Natural killer cell (primary cell): ENCODE results near the gene KIF1B. TPM values are rescaled to one million over a fixed set of nuclear protein-coding genes. Genes with fewer than 3 reads are reported as not detected.

Source experiments
- ATAC-seq, 3 donors: fragments of 150-1000 bp in 2 of 3; fragments of 200-7000 bp in 1 of 3; cut with Tn5 transposase; 1 replicate in 1 of 3; 2 replicates in 2 of 3; pipeline ENCODE4 v1.10.0; 2021; ENCODE audit warnings: mild to moderate bottlenecking in 2 of 3, moderate library complexity in 2 of 3
- DNase-seq, 2 donors: peaks; one replicate each; pipeline versions ENCODE4 v3.0.0 to v3.0.0-alpha.2; 2013 to 2021; ENCODE audit warnings: mixed read lengths in 1 of 2
- H3K27ac ChIP-seq: one replicate; pipeline ENCODE4 v1.5.1; 2013; ENCODE audit warnings: mild to moderate bottlenecking, low read length
- H3K27me3 ChIP-seq: one replicate; pipeline ENCODE4 v1.6.1; 2013; ENCODE audit warnings: low read length; ENCODE audit not compliant: control insufficient read depth, insufficient read depth
- H3K36me3 ChIP-seq: one replicate; pipeline ENCODE4 v1.6.1; 2013; ENCODE audit warnings: low read length; ENCODE audit not compliant: control insufficient read depth, insufficient read depth
- H3K4me1 ChIP-seq: one replicate; pipeline ENCODE4 v1.6.1; 2013; ENCODE audit warnings: low read length; ENCODE audit not compliant: control insufficient read depth, insufficient read depth
- H3K4me3 ChIP-seq: one replicate; pipeline ENCODE4 v1.5.1; 2013; ENCODE audit warnings: low read length
- H3K9me3 ChIP-seq: one replicate; pipeline ENCODE4 v1.6.1; 2013; ENCODE audit warnings: low read length; ENCODE audit not compliant: control insufficient read depth, insufficient read depth
- H3K27ac Mint-ChIP-seq, 2 donors: one replicate each; pipeline ENCODE4 v1.8.0; 2022; ENCODE audit warnings: mild to moderate bottlenecking in 2 of 2, mixed read lengths in 2 of 2, moderate library complexity in 1 of 2
- H3K27me3 Mint-ChIP-seq, 2 donors: one replicate each; pipeline ENCODE4 v1.8.0; 2022; ENCODE audit warnings: low read depth in 2 of 2, mixed read lengths in 2 of 2
- H3K36me3 Mint-ChIP-seq: one replicate; pipeline ENCODE4 v1.8.0; 2022; ENCODE audit warnings: mixed read lengths
- H3K4me1 Mint-ChIP-seq, 2 donors: one replicate each; pipeline ENCODE4 v1.8.0; 2022; ENCODE audit warnings: mixed read lengths in 2 of 2
- H3K4me3 Mint-ChIP-seq: one replicate; pipeline ENCODE4 v1.8.0; 2022; ENCODE audit warnings: mild to moderate bottlenecking, moderate library complexity, mixed read lengths
- H3K9me3 Mint-ChIP-seq, 2 donors: one replicate each; pipeline ENCODE4 v1.8.0; 2022; ENCODE audit warnings: mixed read lengths in 2 of 2
- CTCF ChIP-seq: fragments of 200-600 bp; IDR thresholded peaks from one replicate; pipeline ENCODE4 v1.8.0; 2022; ENCODE audit warnings: antibody characterized with exemption
- WGBS: methylation state at CpG from one replicate; pipeline ENCODE4 v1.1.7; 2013; ENCODE audit warnings: missing lambda C conversion rate; ENCODE audit not compliant: insufficient coverage; 5-methylcytosine and 5-hydroxymethylcytosine counted together
- intact Hi-C: fragments of 100-400 bp; cut with micrococcal nuclease; formaldehyde crosslinking; loops from one replicate; pipeline ENCODE4 v1.14.2; 2022
- total RNA-seq, 4 donors: library from RNA; stranded (reverse); fragments of 120-200 nt in 1 of 4; gene quantifications; one replicate each; pipeline versions ENCODE4 v1.2.3 to v1.2.4, GENCODE V29; 2013 to 2022

The KIF1B gene
- total RNA-seq, 3 donors from 2014 or later (not counting 1 experiment from before 2014, with no cell fraction given): 15.2 to 22.0 (median 16.3) TPM

DNA sequence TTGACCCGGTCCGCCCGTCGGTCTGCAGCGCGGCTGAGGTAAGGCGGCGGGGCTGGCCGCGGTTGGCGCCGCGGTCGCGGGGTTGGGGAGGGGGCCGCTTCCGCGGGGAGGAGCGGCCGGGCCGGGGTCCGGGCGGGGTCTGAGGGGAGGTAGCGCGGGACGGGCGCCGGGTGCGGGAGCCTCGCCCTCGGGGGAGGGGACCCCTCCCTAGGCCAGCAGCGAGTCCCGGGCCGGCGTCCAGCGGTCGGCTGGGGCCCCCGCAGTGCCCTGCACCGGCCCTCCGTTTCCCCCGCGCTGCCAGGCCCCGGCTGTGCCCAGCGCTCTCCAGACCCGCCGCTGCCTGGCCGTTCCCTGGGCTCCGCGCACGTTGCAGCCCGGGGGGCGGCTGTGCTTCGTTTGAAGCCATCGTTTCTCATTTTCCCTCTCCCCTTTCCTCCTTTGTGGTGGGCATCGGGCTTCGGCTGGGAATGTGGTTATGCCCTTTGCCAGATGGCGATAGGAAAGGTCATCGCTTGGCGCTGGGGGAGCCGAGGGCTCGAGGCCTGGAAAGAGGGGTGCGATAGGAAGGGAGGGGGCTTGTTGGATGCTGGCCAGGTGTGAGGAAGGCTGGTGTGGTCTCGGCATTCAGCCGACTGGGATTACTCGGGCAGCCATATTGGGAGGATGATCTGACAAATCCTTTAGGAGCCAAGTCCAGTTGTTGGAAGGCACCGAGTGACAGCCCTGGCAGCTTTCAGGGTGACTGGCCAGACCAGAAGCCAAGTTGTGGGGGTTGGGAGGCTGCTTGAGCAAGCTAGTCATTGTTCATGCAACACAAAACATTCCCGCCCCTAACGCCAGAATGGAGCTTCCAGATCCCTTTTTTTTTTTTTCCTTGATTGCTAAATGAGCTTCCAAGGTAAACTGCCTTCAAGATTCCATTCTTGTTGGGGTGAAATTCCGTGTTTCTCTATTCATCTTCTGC, 753 bp downstream of the KIF1B start:
- no peaks in the 10 kb centered on the region for H3K27me3 Mint-ChIP-seq
- DNase-seq (peak; percentile 20 to 36), ATAC-seq (no peak)
- no peaks in the 10 kb centered on the region for H3K36me3 Mint-ChIP-seq
- H3K36me3 ChIP-seq: no peaks in the 10 kb centered on the region
- H3K4me1 Mint-ChIP-seq: peaks cover 28 to 35% of the 10 kb centered on the region in 2 donors
- 6% methylated on average over 69 of the region's 69 CpGs for WGBS
- H3K27me3 ChIP-seq: peaks cover 4% of the 10 kb centered on the region
- no peak overlapping the region for H3K27ac ChIP-seq
- intact Hi-C loops: loop anchor here (1.0 kb wide), 2 partner anchors 127 to 217 kb away; no protein-coding TSS in a partner anchor
- H3K4me3 Mint-ChIP-seq: peak overlapping the region; percentile 54
- peak overlapping the region; percentile 32 to 80 for H3K27ac Mint-ChIP-seq
- H3K4me3 ChIP-seq: peak overlapping the region; percentile 45
- H3K4me1 ChIP-seq: peaks cover 15% of the 10 kb centered on the region
- TF ChIP-seq CTCF: no peak
- H3K9me3 Mint-ChIP-seq: no peaks in the 10 kb centered on the region
- H3K9me3 ChIP-seq: no peaks in the 10 kb centered on the region

GRCh38 chr1:10211805-10212410, 1.5 kb downstream of the KIF1B start:
- Mint-ChIP-seq H3K27ac (peak overlapping the region; percentile 32 to 80), H3K27me3 (no peaks in the 10 kb centered on the region), H3K36me3 (no peaks in the 10 kb centered on the region), H3K4me3 (peak overlapping the region; percentile 54), H3K9me3 (no peaks in the 10 kb centered on the region), H3K4me1 (peaks cover 35 to 42% of the 10 kb centered on the region in 2 donors)
- Histone ChIP-seq H3K36me3 (no peaks in the 10 kb centered on the region), H3K4me1 (peaks cover 15% of the 10 kb centered on the region), H3K27me3 (peaks cover 4% of the 10 kb centered on the region), H3K4me3 (no peak overlapping the region), H3K27ac (no peak overlapping the region), H3K9me3 (no peaks in the 10 kb centered on the region)
- DNase-seq (peak in 1 of 2 donors; percentile 20), ATAC-seq (no peak)
- 96% methylated on average over 11 of the region's 11 CpGs for WGBS
- intact Hi-C loops: no loop called here
- no peak for TF ChIP-seq CTCF

- 100% methylated on average over 1 of the region's 1 CpG for WGBS
- Mint-ChIP-seq H3K27me3 (no peaks in the 10 kb centered on the region), H3K36me3 (no peaks in the 10 kb centered on the region), H3K9me3 (no peaks in the 10 kb centered on the region), H3K4me1 (peaks cover 35 to 44% of the 10 kb centered on the region in 2 donors), H3K27ac (peak overlapping the region; percentile 32 to 80), H3K4me3 (peak overlapping the region; percentile 54)
- no peak for ATAC-seq
- H3K27me3 ChIP-seq: peaks cover 4% of the 10 kb centered on the region
- no peak for DNase-seq
- H3K27ac ChIP-seq: no peak overlapping the region
- TF ChIP-seq CTCF: no peak
- H3K4me3 ChIP-seq: no peak overlapping the region
- intact Hi-C loops: no loop called here
- H3K4me1 ChIP-seq: peaks cover 15% of the 10 kb centered on the region
- H3K9me3 ChIP-seq: no peaks in the 10 kb centered on the region
- H3K36me3 ChIP-seq: no peaks in the 10 kb centered on the region
Observed at GRCh38 chr1:10212476-10212875, 2.1 kb downstream of the KIF1B start.
